Nucleus accumbens (tissue), 56 donors: Measurements from ENCODE around the gene SIRT6.
"Not testable (repeated sequence)": the region's sequence is repeated elsewhere in the genome, so short reads cannot be mapped to it uniquely, and the experiment has no call there.

Experiments used
- DNase-seq, 56 donors: peaks; one replicate each; lab custom pipeline; 2025; lab: John Stamatoyannopoulos, UW

The SIRT6 gene

GRCh38 chr19:4177146-4177545 is 5.2 kb downstream of the SIRT6 start:
- DNase-seq = no peak

GRCh38 chr19:4175669-4175931 is 6.8 kb downstream of the SIRT6 start:
- DNase-seq = no peak

GRCh38 chr19:4174895-4175668 is 7.3 kb downstream of the SIRT6 start:
- DNase-seq = no peak

- no peak for DNase-seq
Observed at GRCh38 chr19:4174213-4174894, 8.0 kb downstream of the SIRT6 start.

GRCh38 chr19:4173479-4174212 is 8.7 kb downstream of the SIRT6 start:
- no peak for DNase-seq

DNA sequence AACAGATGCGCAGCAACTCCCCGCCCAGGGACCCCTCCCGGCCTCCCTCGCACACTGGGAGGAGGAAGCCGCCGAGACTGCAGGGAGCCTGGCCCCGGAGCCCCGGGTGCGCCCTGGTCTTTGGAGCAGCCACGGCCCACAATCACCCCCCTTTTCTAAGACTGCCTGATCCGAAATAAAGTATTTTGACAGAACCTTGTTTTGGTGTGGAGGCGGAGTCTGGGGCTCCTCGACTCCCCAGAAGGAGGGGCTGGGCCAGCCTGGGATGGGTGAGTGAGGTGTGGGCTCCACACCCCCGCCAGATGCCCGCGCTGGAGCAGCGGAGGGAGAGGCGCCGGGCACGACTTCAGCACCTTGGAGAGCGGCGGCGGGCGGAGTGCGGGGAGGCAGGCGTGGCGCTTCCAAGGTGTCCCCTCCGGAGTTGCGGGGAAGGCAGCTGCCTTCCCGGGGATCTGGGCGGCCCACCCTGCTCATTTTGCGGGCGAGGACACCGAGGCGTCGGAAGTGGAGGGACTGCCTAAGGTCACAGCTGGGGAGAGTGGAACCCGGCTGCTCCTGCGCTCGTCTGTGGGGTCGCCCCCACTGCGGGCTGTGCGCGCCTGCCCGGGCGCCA is 9.4 kb downstream of the SIRT6 start:
- DNase-seq = peak in 6 of 56 donors; percentile 1 to 13 (median 8)

- DNase-seq = no peak
Observed at GRCh38 chr19:4171676-4172075, 10.7 kb downstream of the SIRT6 start.

- no peak for DNase-seq
Observed at GRCh38 chr19:4164262-4164661, 18.1 kb downstream of the SIRT6 start.

DNA sequence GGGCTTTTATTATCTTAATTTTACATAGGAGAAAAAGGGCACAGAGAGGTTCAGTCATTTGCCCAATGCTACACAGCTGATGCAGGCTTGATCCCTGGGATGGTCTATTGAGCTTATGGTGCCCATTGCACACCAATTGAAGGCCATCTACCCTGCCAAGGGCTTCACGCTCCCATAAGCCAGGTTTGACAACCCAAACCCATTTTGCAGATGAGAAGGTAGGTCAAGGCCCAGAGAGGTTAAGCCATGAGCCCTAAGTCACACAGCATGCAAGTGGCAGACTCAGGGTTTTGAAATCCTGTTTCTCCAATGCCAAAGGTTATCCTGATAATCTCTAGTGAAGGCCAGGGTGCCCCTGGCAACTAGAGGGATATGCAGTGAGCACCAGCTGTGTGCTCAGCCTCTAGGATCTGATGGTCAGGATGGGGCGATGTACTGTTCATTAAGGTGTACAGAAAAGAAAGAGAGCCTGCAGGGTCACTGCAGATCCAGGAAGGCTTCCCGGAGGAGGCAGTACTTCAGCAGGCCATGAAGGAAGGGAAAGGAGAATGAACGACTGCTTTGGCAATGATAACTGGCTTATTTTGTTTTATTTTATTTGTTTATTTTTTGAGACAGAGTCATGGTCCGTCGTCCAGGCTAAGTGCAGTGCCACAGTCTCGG is 20.8 kb downstream of the SIRT6 start:
- DNase-seq = no peak

DNA sequence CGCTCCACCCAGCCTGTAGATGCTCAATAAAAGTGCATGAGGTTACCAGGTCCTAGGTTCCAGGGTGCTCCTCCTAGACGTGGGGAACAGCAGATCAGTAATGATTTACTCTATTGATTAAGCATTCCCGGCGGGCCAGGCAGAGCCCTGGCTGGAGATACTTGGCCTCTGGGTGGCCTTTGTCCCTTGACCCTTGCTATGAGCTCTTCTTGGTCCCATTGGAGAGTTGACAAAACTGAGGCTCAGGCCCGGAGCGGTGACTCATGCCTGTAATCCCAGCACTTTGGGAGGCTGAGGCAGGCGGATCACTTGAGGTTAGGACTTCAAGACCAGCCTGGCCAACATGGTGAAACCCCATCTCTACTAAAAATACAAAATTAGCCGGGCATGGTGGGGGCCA is 24.4 kb downstream of the SIRT6 start:
- not testable (repeated sequence) for DNase-seq

GRCh38 chr19:4157164-4157563 is 25.2 kb downstream of the SIRT6 start:
- no peak for DNase-seq

DNA sequence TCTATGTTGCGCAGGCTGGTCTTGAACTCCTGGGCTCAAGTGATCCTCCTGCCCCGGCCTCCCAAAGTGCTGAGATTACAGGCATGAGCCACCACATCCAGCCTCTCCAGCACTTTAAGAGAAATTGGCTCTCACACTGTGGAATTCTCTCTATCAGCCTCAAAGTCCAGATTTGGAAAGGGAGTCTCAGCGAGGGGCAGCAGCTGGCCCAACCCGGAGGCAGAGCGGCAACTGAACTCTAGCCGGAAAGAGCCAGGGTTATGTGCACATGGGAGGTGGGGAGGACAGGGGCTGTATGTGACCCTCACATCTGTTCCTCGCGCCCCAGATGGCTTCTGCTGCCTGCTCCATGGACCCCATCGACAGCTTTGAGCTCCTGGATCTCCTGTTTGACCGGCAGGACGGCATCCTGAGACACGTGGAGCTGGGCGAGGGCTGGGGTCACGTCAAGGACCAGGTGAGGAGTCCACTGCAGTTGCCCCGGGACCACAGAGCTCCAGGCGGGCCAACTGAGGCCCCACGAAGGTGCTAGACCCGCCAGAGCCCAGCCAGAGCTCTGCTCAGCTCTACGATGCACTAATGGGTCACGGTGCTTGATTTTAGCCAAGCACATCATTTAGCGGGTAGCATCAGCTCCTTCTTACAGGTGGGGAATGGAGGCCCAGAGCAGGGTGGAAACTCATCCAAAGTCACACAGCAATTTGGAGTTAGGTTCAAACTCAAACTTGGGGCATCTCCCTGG is 27.6 kb downstream of the SIRT6 start:
- no peak for DNase-seq

DNA sequence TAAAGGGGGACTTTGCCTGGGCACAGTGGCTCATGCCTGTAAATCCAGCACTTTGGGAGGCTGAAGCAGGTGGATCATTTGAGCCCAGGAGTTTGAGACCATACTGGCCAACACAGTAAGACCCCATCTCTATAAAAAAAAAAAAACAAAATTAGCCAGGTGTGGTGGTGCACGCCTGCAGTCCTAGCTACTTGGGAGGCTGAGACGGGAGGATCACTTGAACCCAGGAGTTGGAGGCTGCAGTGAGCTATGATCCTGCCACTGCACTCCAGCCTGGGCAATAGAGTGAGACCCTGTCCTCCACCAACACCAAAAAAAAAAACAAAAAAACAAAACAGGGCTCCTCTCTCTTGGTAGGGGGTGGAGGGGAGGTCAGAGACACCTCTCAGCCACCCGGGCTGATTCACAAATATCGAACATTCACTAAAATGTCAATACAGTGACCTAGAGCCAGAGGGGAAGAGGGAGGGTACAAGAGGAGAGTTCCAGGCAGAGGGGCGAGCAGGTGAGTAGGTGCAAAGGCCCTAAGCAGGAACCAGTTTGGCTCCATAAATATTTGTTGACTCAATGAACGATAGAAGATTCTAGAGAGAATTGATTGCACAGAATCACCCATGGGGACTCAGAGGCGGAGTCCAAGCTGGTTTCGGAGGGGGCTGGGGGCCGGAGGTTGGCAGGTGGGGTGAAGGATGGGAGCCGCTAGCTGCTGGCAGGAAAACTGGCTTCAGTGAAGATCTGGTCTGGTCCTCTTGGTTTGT is 29.9 kb downstream of the SIRT6 start:
- DNase-seq = no peak

DNA sequence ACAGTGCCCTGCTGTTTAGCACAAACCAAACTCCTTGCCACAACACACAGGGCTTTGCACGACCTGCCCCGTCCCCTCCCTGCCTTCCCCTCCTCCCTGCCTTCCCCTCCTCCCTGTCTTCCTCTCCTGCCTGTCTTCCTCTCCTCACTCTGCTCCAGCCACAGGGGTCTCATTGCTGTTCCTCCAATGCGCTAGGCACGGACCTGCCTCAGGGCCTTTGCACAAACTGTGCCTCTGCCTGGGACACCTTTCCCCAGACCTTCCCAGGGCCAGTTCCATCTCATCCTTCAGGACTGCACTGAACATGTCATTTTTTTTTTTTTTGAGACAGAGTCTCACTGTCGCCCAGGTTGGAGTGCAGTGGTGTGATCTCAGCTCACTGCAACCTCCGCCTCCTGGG is 30.7 kb downstream of the SIRT6 start:
- no peak for DNase-seq

GRCh38 chr19:4149518-4150288 is 32.7 kb downstream of the SIRT6 start:
- DNase-seq = no peak

GRCh38 chr19:4144666-4145249 is 37.6 kb downstream of the SIRT6 start:
- DNase-seq = no peak

- DNase-seq = not testable (repeated sequence)
Observed at GRCh38 chr19:4142916-4143315, 39.4 kb downstream of the SIRT6 start.

DNA sequence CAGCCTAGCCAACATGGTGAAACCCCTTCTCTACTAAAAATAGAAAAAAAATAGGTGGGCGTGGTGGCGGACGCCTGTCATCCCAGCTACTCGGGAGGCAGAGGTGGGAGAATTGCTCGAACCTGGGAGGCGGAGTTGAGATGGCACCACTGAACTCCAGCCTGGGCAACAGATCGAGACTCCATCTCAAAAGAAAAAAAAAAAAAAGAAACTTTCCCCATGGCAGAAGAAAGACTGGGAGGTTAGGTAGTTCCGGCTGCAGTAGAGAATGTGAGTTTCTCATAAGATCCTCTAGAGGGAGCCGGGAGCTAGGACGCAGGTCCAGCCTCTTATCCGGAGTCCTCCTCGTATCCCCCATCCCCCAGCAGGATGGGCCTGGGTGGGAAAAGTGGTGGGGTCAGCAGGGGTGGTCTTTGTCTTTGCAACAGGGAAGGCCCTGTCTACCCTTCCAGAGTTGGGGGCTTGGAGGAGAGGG is 42.1 kb downstream of the SIRT6 start:
- peak in 7 of 56 donors; percentile 1 to 13 (median 7) for DNase-seq
